Fibroblast of skin of abdomen (primary cell): ENCODE data around the gene ADARB2.
"Not testable (repeated sequence)": the region's sequence is repeated elsewhere in the genome, so short reads cannot be mapped to it uniquely, and the experiment has no call there.

Experiments
- DNase-seq: peaks from one replicate; pipeline ENCODE4 v3.0.0-alpha.2; 2013

ADARB2 gene

DNA sequence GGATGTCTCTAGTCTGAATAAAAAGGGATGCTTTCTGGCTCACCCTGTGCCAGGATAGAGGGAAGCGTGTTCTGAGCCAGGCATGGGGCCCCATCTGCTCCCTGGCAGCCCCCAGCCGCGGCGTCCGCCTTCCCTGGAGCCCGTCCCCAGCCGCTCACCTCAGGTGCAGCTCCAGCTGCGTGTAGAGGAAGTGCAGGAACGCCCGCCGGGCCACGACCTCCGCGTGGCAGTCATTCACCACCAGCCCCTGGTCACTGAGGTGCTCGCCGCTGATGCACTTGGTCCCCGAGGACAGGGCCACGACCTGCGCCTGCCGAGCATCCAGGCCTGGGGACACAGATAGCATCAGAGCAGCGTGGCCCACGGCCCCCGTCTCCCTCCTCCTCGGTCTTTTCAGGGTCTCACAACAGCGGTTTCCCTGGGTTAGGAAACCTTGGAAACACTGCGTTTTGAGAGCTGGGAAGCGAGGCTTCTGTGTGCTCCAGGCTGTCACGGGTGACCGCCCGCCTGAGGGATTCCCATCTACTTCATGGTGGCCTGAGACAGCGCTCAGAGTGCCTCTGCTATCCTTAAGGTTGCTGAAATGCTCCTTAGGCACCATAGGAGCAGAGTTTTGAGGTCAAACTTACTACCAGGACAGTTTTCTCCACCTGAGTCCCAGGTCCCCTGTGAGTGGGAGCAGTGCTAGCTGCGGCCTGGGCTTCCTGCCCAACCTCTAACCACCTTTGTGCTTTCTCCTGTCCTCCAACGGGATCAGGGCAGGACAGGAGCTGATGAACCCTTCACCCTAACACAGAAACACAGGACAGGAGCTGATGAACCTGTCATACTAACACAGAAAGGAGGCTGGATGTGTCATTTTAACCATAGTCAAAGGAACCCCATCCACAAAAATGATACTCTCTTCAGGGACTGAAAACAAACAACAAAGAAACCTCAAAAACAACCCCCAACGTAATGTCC lies 495.1 kb downstream of the ADARB2 start:
- no peak for DNase-seq

DNA sequence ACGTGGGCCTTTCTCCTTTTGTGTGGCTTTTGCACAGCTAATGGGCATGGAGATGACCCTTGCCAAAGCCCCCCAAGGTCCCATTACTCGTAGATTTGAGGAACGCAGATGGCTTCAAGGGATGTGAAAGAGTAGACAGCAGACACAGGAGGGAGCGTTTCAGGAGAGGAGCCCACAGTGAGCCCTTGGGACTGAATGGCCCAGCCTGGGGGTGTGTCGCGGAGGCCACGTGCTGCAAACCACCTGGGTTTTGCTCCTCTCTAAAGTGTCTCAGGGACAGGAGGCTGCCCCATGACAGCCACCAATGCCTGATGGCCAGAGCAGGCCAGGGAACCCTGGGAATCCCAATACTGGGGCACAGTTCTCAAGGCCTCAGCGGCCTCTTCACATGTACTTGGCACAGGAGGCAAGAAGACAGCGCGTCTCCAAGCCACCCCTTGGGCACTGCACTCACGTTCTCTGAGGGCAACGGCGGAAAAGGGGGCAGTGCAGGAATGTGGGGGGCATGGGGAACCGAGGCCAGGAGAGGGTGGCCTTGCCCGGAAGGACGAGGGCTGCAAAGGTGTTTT lies 495.9 kb downstream of the ADARB2 start:
- DNase-seq: no peak

DNA sequence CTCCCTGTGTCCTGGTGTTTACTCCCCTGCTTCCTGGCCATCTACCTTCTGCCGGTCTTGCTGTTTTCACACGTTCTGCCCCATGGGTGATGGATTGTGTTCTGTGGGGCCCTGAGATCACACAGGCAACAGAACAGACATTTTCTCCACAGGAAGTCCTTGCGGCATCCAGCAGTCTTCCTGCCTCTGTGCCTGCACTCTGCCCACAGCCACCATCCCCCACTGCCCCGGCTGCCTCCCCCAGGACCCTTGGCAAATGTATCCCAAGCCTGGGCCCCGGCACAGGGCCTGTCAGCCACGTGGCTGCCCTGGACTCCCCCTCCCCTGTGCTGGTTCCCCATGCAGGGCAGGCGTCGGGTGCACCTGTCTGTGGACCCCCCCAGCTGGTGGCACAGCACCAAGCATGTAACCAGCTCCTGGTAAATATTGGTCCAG lies 497.0 kb downstream of the ADARB2 start:
- DNase-seq: no peak

DNA sequence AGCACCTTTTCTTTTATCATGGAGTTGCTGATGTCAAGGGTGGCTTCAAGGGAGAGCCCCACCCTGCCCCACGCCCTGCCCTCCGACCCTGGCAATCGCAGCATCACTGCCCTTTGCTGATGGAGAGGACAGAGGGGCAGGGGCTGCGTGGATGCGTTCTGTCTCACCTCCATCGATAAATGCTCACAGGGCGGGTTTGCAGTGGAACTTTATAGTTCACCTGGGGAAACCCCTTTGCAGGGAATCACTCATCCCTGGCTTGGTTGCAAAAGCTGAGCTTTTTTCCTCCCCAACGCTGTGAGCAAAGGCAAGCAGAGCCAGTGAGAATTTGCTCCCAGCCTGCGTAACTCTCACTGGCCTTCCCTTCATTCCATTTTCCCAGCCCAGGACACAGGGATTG lies 504.3 kb downstream of the ADARB2 start:
- no peak for DNase-seq

DNA sequence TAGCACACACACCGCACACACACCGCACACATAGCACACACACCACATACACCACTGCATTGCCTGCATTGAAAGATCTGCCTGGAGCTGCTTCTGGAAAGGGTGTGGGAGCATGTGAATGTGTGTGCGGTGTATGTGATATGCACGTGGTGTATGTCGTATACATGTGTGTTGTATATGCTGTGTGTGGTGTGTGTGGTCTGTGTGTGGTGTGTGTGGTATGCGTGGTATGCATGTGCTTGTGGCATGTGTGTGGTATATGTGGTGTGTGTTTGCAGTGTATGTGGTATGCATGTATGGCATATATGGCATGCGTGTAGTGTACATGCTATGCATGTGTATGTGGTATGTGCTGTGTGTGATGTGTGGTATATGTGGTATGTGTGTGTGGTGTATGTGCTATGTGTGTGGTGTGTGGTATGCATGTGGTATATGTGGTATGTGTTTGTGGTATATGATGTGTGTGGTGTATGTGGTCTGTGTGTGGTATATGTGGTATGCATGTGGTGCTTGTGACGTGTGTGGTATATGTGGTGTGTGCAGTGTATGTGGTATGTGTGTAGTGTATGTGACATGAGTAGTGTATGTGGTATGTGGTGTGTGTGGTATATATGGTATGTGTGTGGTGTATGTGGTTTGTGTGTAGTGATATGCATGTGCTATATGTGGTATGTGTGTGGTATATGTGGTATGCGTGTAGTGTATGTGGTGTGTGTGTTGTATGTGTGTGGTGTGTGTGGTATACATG lies 505.0 kb downstream of the ADARB2 start:
- no peak for DNase-seq

DNA sequence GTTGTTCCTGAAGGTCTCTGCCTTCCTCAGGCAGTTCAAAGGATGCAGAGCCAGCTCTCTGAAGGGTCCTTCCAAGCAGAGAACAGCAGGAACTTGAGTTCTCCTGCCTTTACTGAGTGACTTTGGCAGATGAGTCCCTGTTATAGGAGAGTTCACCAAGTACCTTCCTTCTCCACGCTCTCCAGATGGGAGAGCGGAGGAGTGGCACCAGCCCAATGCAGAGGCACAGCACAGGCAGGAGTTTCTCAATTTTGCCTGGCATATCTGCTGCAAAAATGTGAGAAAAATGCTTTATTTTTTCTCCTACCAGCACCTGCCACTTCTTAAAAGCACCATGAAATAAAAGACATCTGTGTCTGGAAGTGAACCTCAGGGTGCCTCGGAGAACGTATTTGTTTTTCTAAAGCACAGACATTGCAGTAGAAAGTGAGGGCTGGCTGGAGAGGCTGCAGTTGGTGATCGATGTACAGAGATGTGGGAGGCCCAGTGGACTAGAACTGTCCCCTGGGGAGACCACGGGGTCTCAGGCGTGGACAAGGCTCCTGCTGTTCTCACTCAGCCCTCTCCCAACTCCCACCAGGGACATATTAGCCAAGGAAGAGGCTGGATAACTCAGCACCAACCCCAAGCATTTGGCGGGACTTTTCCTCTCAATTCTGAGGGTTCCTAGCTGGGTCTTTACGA lies 506.6 kb downstream of the ADARB2 start:
- no peak for DNase-seq

DNA sequence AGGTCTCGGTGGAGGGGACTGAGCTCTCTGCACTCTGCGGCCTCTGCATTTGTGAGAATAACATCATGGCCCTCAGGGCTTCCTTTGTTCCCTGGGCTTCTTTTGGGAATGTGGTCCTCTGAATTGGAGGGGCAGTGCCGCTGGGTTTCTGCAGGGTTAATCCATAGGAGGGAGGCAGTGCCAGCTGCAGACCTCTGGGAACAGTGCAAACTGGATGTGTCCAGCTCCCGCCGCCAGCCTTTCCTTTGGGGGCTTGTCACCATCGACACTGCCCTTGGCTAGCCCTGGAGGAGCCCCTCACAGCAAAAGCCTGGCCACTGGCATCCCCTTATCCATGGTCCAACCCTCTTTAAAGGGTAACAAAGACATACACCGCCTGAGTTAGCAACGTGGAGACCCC lies 507.2 kb downstream of the ADARB2 start:
- no peak for DNase-seq

DNA sequence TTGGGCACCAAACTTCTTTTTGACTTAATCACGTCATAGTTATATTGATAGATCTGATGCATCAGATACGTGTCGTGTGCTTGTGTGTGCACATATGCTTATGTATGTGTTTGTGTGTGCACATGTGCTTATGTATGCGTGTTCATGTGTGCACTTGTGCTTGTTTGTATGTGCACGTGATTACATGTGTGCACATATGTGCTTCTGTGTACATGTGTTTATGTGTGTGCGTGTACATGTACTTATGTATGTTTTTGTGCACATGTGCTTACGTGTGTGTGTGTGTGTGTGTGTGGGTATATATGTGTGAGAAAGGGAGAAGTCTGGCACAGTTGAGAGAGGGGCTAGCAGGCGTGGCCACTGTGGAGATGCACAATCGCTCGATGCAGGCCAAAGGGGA lies 507.8 kb downstream of the ADARB2 start:
- no peak for DNase-seq

DNA sequence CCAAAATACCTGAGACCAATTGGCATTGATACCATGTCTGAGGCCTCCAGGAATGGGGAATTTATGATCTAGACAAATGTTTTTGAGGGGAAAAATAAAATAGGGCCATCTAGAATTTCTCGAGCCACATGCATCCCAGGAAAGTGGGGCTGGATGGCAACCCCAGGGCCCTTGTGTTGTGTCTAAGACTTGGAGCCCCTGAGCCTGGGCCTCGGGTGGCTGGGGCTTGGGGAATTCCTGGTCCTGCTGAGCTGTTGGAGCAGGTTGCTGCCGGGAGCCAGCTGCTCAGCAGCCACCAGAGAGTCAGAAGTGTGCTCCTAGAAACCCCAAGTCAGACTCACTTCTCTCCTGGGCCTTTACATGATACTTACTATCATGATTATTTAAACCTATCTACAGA lies 508.2 kb downstream of the ADARB2 start:
- DNase-seq: no peak

DNA sequence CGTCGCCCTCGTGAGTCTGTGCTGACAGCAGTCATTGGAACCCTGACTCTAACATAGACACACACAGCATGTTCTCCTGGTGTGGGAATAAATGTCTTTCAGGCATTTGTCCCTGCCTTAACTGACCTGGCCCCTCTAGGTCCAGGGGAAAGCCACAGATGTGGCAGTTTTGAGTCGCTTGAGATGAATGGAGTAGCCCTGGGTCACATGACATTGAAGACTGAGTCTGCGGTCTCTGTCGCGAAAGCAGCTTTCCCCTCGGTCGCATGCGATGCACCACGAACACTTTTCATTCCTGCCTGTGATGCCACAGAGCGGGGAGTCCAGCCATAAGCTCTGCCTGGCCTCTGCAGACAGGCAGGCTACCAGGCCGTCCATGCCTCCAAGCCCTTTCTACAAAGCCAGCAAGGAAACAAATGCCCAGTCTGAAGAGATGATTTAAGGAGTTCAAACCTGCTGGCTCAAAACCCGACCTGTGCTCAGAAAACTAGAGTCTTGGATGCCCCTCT lies 508.8 kb downstream of the ADARB2 start:
- DNase-seq: no peak

DNA sequence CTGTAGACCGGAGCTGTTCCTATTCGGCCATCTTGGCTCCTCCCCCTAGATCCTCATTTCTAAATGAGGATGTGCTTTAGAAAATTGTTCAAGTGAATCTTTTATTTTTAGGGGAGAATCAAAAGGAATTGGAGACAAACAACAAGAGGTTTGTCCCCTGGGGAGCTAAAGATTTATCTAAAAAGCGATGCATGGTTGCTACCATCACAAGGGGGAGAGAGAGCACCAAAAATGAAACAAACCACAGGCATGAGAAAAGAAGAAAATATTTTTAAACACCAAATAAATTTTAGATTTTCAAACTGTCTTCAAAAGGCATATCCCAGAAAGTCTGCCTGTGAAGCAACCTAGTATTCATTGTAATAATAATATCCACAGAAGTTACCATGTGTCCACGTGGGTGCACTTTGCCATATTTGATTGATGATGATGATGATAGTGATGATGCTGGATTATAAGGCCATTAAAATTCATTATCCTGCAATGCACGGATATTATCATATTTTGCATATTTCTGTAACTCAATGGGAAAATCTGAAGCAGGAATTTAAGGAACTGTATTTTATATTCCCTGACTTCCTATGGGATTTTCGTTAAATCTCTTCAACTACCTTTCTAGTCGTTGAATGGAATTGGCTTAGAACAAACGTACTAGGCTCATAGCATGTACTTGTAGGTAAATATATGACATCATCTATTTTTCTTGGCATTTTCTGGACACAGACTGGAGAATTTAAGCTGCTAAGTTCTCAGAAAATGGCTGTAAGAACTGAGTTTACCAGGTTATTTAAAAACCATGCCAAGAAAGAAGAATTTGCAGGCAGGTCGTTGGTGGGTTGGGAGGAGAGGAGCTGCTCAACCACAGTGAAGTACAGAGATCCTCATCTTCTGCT lies 509.6 kb downstream of the ADARB2 start:
- no peak for DNase-seq

DNA sequence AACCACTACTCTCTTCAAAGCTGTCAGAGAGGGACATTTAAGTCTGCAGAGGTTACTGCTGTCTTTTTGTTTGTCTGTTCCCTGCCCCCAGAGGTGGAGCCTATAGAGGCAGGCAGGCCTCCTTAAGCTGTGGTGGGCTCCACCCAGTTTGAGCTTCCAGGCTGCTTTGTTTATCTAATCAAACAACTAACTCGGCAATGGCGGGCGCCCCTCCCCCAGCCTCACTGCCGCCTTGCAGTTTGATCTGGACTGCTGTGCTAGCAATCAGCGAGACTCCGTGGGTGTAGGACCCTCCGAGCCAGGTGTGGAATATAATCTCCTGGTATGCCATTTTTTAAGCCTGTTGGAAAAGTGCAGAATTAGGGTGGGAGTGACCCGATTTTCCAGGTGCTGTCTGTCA lies 510.4 kb downstream of the ADARB2 start:
- DNase-seq: not testable (repeated sequence)

DNA sequence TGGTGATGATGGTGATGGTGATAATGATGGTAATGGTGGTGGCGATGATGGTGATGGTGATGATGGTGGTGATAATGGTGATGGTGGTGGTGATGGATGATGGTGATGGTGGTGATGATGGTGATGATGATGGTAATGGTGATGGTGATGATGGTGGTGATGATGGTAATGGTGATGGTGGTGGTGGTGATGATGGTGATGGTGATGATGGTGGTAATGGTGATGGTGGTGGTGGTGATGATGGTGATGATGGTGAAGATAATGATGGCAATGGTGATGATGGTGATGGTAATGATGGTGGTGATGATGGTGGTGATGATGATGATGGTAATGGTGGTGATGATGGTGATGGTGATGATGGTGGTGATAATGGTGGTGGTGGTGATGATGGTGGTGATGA lies 517.5 kb downstream of the ADARB2 start:
- not testable (repeated sequence) for DNase-seq

DNA sequence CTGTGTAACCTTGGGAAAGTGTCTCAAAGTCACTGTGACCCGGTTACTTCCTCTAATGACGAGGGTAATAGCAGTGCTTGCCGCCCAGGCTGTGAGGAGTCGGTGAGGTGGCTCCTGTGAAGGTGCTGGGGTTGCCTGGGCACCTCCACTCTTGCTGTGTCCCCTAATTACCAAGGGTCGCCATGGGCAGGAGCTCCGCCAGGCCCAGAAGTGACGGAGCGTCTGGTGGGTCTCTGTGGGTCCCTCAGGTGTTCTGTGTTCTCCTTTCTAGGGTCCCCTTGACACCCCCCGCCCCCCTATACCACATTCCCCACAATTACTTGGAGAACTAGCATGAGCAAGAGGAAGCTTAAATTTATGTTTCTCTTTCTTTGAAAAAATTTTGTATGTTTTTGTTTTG lies 519.7 kb downstream of the ADARB2 start:
- DNase-seq: no peak

DNA sequence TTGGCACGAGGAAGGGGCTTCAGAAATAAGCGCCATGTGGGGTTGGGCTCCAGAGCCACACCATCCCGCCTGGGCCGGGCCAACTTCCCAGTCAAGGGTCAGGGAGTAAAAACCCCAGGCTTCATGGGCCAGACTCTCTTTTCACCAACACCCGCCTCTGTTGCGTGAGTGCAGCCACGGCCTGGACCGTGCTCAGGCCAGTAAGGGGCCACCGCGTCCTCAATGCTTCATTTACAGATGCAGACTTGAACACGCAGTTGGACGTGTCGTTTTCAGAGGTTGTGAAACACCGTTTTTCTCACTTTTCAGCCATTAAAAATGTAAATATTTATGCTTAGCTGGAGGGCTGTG lies 520.1 kb downstream of the ADARB2 start:
- DNase-seq: no peak

DNA sequence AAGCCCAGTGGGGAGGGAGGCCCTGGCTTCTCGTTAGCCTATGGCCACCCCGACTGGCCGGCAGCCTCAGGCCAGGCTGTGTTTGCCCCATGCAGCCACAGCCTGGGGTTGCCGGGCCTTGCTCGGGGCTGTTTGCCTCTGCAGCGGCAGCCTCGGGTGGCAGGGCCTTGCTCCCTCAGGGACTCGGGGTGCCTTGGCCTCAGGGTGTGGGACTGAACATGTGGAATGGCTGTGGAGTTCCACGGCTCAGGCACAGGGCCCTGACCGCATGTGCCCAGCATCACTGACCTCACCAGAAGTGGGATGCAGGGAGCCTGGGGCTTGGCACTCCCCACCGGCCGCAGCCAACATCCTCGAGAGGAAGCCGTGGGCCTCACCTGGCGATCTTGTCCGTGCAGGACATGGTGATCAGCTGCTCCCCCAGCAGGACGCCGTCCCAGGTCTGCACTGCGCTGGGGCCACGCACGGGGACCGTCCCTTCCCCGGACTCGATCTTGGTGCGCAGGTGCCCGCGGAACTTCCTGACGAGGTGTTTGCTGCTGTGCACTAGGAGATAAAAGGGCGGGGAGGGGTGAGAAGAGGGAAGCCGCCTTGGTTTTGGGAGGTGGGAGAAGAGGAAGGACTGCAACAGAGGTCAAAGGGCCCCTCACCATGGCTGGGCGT lies 520.6 kb downstream of the ADARB2 start:
- DNase-seq: no peak

DNA sequence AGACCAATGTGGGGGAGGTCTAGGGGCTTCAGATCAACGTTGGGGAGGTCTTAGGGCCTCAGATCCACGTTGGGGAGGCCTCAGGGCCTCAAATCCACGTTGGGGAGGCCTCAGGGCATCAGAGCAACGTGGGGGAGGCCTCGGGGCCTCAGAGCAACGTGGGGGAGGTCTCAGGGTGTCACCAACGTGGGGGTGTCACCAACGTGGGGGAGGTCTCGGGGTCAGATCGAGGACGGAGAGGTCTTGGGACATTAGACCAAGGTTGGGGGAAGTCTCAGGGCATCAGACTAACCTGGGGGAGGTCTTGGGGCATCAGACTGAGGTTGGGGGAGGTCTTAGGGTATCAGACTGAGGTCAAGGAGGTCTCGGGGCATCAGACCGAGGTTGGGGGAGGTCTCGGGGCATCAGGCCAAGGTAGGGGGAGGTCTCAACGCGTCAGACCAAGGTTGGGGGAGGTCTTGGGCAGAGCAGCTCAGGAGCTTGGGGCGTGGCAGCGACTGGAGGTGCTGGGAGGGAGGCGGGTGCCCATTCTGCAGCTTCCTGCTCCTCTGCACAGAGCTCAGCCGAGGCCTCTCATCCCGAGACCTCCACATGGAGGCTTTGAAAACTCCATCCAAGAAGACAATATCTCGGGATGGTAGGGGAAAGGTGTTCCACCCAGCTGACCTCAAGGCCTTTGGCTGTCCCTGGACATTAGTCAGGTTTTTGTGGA lies 521.3 kb downstream of the ADARB2 start:
- no peak for DNase-seq

DNA sequence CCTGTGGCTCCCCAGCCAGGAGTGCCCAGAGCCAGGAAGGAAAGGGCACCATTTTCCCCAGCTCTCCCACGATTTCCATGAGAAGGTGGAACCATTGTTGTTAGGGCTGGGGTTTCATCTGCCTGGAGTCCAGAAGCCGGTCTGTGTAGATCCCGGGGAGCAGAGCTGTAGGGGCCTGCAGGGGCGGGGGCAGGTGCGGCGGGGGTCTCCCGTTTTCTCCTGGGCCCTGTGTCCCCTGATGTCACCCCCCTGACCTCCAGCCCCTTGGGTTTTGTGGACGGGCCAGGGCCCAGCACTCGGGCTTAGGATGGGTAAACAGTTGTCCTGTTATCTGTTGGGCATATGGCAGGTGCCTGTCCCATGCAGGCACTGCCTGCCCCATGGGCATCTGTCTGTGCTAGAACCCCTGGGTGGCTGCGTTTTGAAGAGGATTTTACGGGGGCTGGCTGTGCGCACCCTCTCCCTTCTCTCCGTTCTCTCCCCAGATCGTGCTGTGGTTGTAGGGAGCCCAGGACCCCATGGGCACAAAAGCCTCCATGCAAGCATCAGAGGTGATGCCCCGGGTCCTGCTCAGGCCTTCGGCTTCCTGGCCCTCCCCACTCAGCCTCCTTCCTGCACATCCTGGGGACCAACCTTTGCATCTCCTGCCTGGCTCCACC lies 522.3 kb downstream of the ADARB2 start:
- no peak for DNase-seq

DNA sequence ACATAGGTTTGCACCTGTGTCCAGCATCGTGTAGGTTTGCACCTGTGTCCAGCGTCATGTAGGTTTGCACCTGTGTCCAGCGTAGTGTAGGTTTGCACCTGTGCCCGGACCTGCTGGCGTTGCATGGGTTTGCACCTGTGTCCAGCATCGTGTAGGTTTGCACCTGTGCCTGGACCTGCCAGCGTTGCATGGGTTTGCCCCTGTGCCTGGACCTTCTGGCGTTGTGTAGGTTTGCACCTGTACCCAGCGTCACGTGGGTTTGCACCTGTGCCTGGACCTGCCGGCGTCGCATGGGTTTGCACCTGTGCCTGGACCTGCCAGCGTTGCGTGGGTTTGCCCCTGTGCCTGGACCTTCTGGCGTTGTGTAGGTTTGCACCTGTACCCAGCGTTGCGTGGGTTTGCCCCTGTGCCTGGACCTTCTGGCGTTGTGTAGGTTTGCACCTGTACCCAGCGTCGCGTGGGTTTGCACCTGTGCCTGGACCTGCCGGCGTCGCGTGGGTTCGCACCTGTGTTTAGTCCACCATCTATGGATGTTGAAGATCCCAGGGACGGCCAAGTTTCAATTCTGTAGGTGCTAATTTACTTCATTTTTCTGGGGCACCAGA lies 523.2 kb downstream of the ADARB2 start:
- no peak for DNase-seq
